HG02870 (cell line): ENCODE data around the gene AANAT.
"Not testable (repeated sequence)": the region's sequence is repeated elsewhere in the genome, so short reads cannot be mapped to it uniquely, and the experiment has no call there.

Source experiments
- ATAC-seq: cut with Tn5 transposase; IDR thresholded peaks from one replicate; pipeline ENCODE4 v1.9.1; 2021; ENCODE audit warnings: mild to moderate bottlenecking, moderate library complexity; ENCODE audit not compliant: unreplicated experiment

Gene AANAT

DNA sequence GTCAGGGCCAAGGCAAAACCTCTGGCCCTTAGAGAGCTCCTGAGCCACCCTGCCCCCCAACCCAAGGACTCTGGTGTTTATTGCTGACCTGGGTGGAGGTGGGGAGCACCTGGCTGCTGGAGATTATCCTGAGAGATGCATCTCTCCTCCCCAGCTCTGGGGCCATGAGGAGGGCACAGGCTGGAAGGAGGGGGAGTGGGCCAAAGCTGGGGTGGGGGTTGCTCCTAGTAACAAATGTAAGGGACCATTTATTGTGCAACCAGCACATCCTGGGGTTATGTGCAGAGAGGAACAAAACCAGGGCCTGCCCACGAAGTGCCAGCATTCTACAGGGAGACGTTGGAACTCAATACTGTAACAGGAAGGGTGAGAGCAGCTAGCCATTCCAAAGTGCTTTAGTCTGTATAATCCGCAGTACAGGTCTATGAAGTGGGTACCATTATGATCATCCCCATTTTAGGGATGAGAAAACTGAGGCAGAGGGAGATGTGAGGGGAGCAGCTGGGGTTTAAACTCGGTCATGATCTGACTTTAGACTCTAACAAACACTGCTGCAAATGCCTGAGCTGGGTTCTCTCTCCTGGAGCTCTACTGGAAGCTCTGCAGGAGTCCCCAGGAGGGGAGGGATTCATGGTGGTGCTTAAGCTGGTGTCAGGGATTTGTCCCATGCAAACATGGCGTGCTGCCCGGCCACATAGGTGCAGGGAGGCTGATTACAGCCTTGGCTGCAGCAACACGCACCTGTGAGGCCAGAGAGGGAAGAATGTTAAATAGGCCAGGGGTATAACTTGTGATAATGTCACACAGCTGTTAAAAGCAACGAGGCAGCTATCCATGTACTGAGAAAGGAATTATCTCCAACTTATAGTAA lies 35.2 kb downstream of the AANAT start:
- no peak for ATAC-seq

DNA sequence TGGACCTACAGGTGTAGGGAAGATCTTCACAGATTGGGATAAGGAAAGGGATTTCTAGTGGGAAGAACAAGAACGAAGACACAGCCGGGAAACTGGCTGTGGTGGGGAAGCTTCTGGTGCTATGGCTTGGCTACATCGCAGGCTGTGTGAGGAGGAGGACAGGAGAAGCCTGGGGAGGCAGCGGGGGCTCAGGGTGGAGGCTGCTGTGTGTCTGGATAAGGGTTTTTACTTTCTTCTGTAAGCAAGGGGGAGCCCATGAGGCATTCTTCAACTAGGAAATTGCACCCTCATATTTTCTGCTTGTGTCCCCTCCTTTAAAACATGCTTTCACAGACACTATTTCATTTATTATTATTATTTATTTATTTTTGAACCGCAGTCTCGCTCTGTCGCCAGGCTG lies 36.7 kb downstream of the AANAT start:
- ATAC-seq, result no peak

DNA sequence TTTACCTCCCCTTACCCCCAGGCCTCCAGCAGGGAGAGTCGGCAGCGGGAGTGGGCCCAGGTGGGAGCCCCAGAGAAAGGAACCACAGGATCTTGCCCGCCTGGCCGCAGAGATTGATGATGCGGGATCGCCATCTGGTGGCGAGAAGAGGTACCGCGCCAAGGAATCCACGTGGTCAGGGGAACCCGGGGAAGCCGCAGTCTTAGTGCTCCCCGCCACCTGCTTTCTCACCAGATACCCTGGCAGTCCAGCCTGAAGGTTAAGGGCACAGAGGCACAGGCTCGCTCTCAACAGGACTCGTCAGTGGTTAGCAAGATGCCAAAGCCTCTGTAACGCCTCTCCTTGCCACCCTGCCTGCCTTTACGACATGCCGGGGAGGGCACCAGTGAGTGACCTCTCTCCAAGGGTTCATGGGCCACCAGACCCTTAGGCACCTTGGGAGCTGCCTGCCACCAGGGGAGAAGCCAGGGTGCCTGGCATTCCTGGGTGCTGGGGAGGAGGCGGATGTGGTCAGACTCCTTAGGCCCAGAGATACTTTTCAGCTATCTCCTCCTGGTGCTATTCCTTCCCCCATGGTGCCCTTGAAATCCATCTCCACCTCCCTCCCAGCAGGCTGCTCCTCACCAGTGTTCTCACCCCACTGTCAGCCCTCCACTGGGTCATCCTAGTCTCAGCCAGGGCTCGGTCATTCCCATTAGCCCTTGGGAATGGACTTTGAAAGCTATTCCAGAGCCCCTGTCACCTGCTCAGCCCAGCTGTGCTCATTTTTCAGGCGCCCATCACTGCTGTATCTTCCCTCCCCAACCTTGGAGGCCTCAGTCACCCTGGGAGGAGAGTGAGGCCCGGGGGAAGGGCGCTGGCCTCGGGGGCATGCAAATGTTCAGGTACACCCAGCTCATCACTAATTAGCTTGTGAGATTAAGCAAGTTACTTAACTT lies 39.3 kb downstream of the AANAT start:
- ATAC-seq, result no peak

DNA sequence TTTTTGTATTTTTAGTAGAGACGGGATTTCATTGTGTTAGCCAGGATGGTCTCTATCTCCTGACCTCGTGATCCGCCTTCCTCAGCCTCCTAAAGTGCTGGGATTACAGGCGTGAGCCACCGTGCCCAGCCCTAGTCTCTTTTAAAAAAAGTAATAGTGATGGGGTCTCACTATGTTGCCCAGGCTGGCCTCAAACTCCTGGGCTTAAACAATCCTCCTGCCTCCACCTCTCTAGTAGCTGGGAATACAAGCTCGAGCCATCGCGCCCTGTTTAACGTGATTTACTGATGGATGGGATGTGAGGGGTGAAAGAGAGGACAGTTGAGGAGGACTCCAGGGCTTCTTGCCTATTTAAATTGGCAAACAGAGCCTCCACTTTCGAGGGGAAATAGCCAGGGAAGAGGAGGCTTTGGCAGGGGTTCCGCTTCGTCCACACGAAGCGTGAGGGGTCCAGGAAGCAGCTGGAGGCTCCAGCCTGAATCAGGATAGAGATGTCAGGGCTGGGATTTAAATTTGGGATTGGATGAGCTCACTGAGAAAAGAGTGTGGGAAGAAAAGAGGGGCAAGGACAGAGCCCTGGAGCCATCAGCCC lies 41.2 kb downstream of the AANAT start:
- ATAC-seq, result not testable (repeated sequence)

DNA sequence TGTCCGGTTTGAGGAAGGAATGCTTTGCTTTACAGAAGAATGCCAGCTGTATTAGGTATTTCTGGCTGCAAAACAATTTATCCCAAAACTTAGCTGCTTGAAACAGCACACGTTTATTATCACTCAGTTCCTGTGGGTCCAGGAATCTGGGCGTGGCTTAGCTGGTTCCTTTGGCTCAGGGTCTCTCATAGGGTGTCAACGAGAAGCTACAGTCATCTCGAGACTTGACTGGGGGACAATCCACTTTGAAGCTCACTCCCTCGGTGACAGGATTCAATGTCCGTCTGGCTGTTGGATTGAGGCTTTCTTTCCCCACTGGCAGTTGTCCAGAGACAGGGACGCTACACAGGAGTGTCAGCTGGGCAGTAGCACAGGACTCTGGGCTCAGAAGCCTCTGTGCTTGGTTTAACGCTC lies 43.4 kb downstream of the AANAT start:
- no peak for ATAC-seq

DNA sequence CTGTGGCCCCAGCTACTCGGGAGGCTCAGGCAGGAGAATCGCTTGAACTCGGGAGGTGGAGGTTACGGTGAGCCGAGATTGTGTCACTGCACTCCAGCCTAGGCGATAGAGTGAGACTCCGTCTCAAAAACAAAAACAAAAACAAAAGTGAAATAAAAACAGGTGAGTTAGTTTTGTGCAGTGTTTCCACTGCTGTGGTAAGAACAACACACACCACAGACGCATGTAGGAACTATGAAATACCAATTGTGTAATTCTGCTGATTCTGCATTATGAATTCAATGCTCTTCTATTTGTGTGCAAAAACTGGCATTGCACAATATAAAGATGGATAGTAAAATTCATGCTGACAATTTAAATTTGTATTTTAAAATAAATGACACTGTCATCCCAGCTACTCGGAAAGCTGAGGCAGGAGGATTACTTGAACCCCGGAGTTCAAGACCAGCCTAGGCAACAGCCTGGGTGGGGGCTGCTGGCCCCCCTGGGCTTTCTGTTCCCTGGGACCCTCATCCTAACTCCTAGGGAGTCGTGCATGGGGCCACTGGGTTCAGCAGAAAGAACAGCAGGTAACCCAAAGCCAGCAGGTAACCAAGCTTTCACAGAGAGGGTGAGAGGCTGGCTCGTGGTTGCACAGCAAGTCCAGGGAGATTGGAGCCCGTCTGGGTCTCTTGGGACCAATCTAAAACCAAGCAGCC lies 44.4 kb downstream of the AANAT start:
- ATAC-seq, result no peak

DNA sequence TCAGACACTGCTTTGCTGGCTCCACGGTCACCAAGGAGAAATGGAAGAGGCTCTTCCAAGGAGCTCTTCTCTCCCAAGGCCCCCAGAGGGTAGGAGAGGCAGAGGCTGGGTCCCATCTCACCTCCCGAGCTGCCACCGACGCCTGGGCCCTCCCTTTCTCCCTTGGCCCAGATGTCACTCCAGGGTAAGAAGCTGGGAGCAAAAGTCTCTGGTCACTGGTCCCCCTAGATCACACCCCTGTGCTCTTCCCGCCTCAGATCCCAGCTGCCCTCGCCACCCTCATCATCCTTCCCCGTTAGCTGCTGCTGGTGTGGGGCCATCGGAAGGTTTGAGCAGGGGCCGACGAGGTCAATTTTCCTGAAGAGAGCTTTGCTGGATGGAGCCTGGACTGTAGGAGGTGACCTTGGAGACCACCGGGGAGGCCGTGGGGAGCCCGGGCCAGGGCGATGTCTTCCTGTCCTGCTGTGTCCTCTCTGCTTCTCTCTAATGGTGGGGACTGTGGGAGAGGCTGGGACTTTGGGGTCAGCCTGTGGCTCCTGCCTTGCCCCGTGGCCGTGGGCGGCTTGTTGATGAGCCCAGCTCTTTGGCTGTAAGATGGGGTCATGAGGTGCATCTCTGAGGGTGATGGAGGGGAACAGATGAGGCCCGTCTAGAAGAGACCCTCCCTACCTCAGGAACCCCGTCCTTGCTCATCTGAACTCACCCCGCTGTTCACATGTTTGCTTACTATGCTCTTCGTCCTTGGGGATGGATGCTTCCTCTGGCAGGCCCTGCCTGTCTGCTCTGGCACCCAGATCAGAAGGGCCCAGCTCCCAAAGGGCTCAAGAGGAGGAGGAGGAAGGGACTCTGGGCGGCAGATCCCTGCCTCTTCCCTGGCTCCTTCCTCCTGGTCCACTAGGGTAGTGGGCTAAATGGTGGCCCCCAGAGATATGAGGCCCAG lies 45.2 kb downstream of the AANAT start:
- no peak for ATAC-seq

DNA sequence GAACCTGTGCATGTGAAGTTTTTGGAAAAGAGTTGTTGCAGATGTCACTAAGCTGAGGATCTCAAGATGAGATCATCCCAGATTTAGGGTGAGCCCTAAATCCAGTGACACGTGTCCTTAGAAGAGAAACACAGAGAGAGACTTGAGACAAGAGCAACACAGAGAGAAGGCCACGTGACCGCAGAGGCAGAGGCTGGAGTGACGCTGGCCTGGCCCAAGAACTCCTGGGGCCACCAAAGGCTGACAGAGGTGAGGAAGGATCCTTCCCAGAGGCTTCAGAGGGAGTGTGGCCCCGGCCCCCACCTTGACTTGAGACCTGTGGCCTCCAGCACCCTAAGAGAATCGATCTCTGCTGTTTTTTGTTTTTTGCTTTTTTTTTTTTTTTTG lies 45.9 kb downstream of the AANAT start:
- no peak for ATAC-seq

DNA sequence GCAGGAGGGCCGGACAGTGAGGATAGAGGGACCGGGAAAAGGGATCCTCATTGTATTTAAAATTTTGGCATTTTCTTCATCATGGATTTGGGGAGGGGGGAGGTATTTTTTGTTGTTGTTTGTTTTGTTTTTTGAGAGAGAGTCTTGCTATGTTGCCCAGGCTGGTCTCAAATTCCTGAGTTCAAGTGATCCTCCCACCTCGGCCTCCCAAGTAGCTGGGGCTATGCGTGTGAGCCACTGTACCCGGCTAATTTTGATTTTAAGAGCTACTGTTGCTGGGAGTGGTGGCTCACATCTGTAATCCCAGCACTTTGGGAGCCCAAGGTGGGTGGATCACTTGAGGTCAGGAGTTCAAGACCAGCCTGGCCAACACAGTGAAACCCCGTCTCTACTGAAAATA lies 47.0 kb downstream of the AANAT start:
- ATAC-seq, result not testable (repeated sequence)

DNA sequence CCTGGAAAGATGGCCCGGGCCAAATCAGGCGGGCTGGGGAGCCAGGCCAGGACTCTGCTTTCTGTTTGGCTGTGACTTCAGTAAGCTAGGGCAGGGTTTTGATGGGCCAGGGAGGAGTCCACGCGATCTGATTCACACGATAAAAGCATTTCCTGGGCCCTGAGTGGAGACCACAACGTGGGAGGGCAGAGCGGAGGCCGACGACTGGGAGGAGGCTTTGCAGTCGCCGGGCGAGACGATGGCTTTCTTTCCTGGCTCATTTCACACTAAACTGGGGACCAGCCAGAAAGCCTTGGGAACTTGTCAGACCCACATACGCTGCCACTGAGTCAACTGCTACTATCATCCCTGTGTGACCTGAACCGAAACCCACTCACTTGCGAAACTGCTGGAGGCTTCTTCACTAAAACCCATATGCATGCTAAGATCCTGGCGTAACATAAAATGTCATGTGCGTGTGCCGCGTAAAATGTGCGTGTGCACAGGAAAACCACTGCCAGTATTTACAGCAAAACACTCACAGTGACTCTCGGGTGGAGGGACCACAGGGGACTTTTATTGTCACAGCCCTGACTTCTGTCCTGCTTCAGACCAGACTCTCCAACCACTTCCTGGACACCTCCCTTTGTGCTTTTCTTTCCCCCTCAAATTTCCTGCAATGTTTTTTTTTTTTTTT lies 48.0 kb downstream of the AANAT start:
- peak; percentile 63 for ATAC-seq

DNA sequence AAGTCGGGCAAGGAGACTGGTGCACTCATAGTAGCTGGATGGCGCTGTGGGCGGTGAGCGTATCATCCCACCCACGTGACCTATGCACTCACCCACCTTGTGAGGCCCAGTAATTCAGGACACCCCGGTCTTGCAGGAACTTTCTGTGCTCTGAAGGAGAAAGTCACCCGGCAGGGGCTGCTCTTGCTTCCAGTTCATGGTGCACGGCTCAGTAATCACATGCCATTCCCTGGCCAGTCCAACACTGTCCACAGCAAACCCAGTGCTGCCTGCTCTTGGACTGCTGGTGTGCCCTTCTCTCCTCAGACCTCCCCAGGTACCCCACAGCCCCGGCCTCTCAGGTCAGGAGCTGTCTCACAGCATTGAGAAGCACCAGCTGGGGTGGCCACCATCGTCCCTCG lies 50.2 kb downstream of the AANAT start:
- ATAC-seq, result no peak

DNA sequence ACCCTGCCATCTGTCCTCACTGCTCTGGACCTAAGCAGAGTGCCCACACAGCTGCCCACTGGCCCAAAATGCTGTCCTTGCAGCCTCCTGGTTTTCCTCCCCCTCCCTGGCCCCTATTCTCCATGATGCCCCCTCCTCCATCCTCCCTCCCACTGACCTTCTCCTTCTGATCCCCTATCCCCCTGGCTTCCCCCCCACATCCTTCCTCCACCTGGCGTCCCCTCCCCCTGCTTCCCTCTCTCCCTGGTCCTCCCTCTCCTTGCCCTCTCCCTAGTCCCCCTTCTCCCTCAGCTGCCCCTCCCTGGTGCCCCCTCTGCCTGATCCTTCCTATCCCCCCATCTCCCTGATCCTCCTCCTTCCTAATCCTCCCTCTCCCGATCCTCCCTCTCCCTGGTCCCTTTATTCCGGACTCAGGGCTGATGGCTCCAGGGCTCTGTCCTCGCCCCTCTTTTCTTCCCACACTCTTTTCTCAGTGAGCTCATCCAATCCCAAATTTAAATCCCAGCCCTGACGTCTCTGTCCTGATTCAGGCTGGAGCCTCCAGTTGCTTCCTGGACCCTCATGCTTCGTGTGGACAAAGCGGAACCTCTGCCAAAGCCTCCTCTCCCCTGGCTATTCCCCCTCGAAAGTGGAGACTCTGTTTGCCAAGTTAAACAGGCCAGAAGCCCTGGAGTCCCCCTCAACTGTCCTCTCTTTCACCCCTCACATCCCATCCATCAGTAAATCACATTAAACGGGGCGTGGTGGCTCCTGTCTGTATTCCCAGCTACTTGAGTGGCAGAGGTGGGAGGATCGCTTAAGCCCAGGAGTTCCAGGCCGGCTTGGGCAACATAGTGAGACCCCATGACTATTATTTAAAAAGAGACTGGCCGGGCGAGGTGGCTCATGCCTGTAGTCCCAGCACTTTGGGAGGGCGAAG lies 51.9 kb downstream of the AANAT start:
- no peak for ATAC-seq
